SU-DHL-6 (cell line): ENCODE data around the gene PRDM11.

Experiments used
- CTCF ChIP-seq: fragments of 200-600 bp; sonication (generic); IDR thresholded peaks from one replicate; pipeline ENCODE4 v1.5.1; 2017; ENCODE audit warnings: antibody characterized with exemption, mild to moderate bottlenecking, low read length, moderate library complexity; ENCODE audit not compliant: insufficient read depth, poor library complexity, severe bottlenecking
- EZH2phosphoT487 ChIP-seq: fragments of 200-600 bp; sonication (generic), shearing (Covaris generic); conservative IDR thresholded peaks from 2 replicates; pipeline ENCODE4 v1.6.1; 2018; ENCODE audit warnings: mild to moderate bottlenecking, antibody characterized with exemption, low read length, moderate library complexity, mixed read lengths

DNA sequence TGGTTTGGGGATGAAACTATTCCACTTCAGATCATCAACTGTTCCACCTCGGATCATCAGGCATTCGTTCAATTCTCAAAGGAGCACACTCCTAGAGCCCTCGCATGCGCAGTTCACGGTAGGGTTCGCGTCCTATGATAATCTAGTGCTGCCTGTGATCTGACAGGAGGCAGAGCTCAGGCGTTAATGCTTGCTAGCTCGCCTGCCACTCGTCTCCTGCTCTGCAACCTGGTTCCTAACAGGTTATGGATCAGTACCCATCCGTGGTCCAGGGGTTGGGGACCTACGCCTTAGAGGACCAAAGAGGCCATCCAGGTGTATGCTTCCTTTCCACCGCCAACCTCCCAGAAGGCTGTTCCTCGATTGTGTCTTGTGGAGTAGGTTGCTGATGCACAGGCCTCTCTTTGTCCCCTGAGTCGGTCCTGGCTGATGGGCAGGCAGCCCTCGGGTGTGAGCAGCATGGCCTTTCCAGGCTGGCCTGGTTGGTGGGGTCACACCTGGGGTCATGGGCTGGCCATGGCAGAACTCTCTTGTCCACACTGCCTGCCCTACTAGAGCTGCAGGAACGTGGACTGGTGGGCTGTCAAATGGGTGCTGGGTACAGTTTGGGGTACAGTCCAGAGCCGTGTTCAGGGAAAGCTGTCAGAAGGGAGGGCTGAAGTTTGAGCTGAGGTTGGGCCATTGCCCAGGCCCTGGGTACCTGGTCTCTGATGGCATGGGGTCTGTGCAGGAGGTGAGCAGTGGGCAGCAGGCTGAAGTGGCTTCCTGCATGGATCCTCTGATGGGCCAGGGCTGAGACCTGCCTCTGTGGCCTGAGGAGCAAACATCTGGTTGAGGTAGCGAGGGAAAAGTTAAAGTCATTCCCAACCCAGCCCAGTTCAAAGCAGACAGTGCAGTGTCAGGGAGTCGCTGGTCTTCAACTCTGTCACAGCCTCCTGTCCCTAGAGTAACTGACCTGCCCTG, 11.1 kb downstream of the PRDM11 start:
- TF ChIP-seq CTCF (no peak), EZH2phosphoT487 (no peak)
